Muscle of arm (tissue), 12 donors: ENCODE results near the gene ABLIM1. TPM values are rescaled to one million over a fixed set of nuclear protein-coding genes. Genes with fewer than 3 reads are reported as not detected.

Experiments
- DNase-seq: peaks from one replicate; pipeline ENCODE4 v3.0.0-alpha.2; 2013
- polyA plus RNA-seq, 12 donors: library from polyadenylated mRNA; unstranded; fragments of 120-200 nt; gene quantifications; one replicate each; pipeline ENCODE4 v1.2.1, GENCODE V29; 2013; ENCODE audit not compliant: insufficient read length in 12 of 12

The ABLIM1 gene
- polyA plus RNA-seq, 12 donors = 44.3 to 111 (median 60.8) TPM; not detected in 1

DNA sequence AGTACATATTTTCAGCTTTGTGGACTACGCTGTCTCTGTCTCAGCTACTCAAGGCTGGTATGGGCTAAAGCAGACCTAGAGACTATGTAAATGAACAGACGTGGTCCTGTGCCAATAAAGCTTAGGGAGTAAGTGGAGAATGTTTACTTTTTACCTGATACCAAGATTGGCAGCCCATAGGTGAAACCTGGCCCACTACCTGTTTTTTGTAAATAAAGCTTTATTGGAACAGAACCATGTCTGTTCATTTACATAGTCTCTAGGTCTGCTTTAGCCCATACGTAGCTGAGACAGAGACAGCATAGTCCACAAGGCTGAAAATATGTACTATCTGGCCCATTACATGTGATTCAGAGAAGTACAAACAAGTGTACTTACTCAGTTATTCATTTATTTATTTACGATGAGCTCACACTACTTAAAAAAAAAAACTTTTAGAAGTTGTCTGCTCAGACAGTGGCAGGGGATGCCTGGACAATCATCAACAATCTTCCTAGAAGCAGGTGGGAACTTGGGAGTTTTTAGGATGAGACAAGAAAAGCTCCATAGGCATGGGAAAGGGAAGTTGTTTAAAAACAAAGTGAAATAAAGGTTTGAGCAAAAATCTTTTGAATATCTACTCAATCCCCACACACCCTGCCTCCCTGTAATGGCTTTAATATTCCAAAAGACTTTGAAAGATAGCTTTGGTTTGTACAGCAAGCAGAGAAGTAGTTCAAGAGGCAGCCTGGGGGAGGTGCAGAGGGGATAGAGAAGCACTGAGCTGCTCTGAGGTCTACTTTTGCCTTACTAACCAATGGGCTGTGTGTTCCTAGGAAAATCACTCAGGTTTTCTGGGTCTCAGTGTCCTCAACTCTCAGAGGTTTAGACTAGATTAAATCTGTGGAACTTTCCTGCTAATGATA, 139.4 kb downstream of the ABLIM1 start:
- DNase-seq = no peak

DNA sequence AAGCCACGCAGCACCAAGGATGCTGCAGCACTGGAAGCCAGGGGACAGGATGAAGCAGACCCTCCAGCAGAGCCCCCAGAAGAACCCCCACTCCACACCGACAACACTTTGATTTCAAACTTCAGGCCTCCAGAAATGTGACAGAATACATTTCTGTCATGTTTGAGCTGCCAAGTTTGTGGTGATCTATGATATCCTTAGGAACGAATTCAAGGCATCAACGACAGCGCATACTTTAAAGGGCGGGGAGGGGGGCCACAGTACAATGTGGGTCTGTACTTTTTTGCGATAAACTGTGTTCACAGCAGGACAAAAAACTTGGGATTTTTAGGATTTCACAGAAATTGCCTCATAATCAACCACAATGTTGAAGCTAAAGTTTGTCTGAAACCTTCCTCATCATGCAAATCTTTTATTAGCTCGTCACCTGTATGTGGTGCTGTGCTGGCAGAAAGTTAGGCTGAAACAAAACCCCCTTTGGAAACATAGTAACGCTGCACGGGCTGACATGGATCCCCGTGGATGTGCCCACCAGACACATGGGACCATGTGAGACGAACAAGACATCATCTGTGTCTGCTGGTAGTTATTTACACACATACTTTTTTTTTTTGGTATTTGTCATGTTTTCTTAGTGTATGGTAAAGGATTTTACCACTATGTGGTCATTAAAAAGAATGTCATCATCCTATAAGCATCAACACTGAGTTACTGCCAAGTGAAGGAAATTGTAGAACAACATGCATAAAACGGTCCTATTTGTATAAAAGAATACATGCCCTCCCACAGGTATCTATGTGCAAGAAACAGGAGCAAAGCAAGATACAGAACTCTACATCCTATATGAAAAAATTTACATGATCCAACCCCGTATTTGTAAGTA, 140.5 kb downstream of the ABLIM1 start:
- no peak for DNase-seq

DNA sequence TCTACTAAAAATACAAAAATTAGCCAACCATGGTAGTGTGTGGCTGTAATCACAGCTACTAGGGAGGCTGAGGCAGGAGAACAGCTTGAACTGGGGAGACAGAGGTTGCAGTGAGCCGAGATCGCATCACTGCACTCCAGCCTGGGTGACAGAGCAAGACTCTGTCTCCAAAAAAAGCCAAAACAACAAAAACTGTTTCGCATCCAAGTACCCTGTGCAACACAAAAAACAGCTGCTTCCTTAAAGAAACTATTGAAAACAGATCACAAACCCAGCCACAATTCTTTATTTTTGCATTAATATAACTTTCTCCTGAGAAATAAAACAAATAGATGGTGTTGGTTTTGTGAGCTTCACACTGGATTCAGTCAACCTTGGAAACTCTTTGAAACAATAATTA, 141.7 kb downstream of the ABLIM1 start:
- no peak for DNase-seq

DNA sequence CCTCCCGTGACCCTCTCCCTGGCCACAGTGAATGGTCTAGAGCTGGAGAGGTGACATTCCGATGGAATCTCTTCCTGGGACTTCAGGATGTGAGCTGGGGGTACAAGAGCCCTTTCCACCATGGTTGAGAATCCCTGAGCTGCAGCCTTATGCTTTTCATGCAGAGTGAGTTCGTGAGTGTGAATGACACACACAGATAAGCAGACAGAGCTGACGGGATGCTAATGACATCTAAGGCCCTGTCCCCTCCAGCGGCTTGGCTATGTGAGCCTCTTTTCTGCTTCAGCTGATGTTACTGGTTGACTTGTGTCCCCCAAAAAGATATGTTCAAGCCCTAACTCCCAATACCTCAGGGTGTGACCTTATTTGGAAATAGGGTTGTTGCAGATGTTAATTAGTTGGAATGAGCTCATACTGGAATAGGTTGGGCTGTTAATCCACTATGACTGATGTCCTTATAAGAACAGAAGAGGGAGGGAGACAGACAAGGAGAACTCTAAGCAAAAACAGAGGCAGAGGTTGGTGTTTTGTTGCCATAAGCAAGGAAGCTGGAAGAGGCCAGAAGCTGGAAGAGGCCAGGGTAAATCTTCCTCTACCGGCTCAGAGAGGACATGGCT, 142.7 kb downstream of the ABLIM1 start:
- DNase-seq = no peak

DNA sequence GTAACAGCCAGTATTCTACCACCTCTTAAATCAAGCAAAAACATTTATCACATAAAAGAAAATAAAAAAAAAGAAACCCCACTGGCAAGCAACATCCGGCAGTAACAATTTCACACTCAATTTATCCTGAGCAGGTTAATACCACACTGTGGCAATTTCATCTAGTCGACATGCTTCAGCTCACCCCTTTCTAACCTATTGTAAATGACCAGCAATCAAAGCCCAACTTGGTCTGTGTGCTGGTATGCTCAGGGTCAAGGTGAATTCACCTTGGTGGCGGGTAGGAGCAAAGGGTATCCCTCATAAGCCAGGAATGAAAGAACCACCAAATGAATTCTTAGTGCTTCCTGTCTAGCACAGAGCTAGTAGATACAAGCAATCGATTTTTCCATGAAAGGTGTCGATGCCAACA, 144.7 kb downstream of the ABLIM1 start:
- no peak for DNase-seq

DNA sequence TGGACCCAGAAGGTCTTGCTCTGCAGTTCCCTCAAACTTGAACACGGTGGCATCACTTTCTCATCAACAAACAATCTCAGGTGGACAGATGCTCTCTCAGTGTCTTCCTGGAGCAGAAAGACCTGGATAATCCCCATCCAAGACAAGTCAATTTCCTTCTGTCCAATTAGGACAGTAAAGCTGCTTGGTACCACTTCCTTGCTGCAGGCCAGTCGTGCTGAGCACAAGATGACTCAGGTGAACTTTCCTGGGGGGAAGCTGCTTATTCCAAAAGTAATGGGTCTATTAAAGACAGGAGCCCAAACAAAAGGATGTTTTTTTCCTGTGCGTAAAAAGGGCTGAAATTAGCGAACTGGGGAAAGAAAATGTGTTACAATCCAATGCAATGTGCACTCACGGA, 146.2 kb downstream of the ABLIM1 start:
- no peak for DNase-seq

DNA sequence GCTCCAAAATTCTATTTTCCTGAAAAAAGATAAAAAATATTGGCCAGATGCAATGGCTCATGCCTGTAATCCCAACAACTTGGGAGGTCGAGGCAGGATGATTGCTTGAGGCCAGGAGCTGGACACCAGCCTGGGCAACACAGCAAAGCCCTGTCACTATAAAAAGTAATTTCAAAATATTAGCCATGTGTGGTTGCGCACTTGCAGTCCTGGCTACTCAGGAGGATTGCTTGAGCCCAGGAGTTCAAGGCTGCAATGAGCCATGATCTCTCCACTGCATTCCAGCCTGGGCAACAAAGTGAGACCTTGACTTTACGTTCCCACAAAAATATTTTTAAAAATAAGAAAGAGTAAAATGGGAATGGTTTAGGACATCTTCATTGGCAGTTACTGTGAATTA, 149.7 kb downstream of the ABLIM1 start:
- no peak for DNase-seq

DNA sequence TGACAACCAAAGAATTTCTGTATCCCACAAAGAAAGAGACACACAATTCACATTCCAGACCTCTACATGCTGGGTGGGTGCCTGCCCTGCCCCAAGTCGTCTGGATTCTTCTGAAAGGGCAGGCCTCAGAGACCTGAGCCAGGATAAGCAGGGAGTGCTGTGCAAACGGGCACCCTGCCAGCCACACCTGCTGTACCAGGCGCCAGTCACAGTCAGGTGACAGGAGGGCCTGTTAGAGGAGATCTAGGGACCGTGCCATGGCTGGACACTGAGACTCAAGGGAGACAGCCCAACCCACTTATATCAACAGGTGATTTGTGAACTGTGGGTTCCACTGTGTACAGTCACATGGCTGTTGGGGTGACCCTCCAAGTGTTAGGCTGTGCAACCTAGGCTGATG, 150.6 kb downstream of the ABLIM1 start:
- DNase-seq = no peak

DNA sequence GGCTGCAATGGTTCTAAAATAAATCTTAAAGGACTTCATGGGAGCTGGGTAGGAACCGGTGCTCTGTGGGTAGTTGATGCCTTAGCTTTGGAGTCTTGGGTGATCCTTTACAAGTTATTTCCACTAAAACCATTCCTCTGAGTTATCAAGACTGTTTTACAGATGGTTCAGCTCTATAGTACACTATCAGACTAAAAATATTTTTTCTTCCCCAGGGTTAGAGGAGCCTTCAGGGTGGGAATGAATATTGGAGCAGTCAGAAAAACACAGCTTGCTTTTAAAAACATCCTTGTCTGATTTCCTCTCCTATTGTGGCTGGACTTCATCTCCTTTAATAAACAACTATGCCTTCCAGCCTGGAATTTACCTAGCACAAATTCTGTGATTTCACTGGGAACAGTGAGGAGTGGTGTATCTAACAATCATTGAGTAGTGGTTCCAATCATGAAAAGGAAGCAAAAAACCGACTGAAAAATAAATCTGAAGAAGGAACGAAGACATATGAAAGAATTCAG, 151.1 kb downstream of the ABLIM1 start:
- no peak for DNase-seq

DNA sequence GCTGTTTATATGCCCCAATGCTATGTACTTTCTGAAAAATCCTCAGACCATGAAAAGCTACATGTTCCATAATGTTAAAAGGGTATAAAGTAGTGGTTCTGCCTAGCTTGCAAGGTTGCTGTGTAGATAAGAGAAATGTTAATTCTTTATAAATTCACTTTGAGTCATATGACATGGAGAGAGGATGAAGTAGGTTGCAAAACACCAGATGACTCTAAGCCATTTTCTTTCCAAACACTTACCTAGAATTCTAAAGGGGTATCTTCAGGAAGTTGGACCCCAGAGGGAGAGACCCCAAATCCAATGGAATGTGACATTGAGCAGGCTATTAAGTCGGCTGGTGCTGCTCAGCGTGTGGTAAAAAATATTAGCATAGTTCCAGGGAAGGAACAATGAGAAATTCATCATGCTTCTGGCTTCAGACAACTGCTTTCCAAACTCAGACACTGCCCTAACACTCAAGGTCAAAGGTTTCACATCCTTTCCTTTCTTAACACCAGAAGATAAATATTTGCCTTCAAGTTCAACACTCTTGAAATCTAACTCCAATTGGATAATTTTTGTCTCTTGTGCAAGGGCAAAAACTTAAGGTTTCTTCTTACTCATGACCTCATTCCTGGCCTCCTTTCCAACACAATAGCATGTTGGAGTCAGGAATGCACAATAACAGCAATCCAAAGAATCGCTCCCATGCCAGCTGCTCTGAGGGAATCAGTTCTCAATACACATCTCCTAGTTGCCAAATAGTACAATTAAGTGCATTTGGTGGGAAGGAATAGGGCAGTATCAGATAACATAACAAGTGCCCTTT, 153.1 kb downstream of the ABLIM1 start:
- DNase-seq = peak; percentile 82

DNA sequence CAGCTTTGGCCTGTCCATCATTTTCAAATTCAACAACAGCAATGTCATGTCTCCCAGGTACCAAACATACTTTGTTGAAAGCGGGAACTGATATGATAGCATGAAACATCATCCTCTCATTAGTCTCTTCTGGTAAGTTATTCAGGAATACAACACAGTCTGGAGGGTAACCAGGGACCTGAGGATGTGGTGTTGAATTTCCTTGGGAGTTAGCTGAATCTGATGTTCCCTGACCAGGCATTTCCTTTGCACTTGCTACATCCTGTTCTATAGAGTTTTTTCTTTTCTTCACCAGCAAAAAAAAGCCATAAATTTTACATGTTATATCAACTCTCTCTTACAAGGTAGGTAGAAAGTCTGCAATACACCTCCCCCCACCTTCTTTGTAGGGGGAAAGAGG, 156.0 kb downstream of the ABLIM1 start:
- DNase-seq = no peak

DNA sequence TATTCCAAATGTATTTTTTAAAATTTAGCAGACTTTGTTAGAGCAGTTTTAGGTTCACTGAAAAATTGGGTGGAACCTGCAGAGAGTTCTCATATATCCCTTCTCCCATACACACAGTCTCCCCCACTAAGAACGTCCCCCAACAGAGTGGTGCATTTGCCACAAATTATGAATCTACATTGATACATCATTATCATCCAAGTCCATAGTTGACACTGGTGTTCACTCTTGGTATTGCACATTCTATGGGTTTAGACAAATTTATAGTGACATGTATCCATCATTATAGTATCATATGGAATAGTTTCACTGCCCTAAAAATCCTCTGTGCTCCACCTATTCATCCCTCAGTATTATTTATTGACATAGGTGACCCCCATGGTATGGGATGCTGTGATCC, 156.4 kb downstream of the ABLIM1 start:
- no peak for DNase-seq

DNA sequence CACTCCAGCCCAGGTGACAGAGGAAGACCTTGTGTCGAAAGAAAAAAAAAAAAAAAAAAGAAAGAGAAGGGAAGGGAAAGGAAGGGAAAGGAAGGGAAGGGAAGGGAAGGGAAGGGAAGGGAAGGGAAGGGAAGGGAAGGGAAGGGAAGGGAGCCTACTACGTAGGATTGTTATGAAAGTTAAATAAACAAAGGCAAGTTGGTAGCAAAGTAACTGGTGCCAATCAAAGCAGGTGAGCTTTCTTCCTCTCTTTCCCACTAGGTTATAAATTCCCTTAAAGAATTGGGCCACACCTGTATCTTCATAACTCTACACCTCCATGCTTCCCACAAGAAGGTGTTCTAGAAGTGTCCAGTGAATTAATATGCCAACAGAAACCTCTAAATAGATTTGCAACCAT, 157.4 kb downstream of the ABLIM1 start:
- DNase-seq = no peak

DNA sequence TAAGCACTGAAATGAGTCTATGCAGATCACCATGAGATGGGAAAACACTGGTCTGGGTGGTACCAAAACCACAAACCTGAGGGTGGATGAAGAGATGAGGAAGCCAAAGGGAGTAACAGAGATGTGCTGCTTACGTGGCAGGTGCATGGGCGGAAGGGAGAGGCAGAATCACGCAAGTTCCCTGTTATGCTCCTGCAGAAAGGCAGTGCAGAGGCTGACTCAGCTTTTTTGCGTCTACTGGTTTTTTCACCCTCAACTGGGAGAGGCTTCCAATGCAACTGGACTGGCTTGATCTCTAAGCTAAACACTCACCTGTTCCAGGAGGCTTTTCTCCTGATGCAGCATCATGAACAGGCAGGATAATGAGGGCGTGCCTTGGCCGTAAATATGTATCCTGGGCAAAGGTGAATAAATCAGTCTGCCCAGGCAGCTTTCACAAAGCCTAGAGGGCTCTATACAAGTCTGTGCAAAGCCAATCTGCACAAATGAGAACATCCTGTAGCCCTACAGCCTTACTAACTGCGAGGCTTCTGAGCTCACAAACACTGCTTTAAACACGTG, 158.4 kb downstream of the ABLIM1 start:
- no peak for DNase-seq

DNA sequence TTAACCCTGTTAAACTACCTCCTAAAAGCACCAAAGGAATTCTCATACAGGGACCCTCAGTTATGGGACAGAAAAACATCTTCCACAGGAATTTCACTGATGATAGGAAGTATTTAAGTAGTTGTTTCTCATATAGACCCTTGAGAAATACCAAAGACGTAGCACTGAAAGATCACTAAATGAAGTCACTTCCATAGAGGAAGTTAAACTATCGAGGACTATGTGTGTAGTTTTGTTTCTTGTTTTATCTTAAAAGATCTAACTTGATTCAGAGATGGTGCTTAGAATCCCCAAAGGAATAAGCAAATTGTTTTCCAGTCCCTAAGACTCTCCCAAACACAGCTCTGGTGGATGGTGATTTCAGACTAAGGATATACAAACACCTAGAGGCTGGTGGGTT, 159.0 kb downstream of the ABLIM1 start:
- DNase-seq = no peak

DNA sequence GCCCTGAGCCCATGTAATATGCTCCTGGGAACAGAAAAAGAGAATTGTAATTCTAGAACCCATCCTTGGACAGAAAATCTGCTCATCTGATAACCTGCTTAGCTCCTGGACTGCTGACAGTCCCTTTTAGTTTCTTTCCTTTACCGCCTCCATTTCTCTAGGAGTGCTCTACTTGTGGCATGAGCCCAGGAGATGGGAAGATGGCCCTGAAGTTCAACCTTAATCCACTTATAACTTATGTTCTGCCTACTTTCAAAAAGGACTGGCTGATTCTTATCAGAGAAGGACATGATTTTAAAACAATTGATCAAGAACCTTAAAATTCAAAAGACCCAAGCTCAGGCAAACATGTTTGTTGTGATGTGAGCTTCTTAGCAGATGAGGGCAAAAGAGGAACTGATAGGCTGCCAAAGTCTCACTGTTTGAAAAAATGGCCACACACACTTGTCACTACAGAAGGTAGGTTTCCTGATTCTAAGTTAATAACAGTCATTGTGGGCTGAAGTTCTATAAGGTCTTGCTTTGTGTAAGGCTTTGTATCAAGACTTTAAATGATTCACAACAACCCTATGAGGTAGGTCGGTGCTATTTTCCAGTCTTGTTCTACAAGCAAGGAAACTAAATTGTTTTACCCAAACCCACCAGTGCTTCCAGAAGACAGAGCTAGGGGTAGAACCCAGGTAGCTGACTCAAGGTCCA, 159.5 kb downstream of the ABLIM1 start:
- no peak for DNase-seq

DNA sequence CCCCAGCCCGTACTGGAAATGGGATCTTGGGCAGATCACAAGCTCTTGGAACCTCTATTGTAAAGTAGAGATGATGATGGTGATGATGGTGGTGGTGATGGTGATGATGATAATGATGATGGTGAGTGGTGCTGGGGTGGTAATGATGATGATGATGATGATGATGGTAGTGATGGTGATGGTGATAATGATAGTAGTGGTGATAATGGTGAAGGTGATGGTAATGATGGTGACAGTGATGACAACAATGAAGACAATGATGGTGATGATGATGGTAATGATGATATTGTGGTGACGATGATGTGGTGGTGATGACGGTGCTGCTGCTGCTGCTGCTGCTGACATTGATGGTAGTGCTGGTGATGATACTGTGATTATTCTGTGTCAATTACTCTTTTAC, 162.8 kb downstream of the ABLIM1 start:
- no peak for DNase-seq

DNA sequence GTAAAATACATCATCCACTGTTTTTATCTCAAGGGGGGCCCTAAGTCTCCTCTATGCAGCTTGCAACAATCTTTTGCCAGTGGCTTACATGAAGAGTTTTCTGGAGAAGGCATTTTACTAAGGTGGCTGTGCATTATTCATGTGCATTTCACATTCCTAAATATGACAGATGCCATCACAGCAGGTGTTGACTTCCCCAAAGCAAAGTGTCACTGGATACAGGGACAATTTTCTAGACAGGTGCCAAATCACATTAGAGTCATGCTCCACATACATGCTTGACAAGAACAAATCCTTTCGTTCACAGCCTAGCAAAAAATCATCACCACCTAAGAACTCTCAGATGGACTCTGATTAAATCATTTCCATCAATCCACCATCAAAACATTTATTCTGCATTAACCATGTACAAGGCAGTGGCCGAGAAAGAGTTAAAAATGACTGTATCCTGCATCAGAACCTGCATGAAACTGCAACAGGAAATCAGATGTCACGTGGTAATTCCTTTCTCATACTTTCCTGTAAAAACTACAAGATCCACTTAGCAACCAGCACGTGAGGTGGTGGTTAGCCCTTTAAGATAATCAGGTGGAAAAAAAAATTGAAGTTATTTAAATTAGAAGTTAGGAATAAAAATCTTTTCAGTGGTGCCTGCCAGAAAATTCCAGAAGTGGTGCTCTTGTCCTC, 165.6 kb downstream of the ABLIM1 start:
- no peak for DNase-seq

DNA sequence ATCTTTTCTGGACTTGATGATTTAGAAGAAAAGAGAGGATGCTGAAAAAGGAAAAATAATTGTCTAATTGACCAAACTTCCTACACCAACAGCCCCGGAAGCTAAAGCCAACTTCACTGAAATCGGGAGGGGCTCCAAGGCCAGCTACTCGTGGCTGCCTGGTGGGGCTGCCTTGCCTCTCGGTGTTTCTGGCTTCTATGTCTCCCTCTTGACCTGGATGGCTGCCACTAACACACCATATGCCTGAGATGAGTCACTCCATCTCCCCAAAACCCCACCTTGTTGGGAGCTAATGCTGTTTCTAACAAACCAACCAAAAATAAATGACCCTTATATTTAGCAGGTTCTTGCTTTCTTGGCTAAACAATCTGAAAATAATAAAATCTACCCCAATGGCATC, 166.1 kb downstream of the ABLIM1 start:
- no peak for DNase-seq

DNA sequence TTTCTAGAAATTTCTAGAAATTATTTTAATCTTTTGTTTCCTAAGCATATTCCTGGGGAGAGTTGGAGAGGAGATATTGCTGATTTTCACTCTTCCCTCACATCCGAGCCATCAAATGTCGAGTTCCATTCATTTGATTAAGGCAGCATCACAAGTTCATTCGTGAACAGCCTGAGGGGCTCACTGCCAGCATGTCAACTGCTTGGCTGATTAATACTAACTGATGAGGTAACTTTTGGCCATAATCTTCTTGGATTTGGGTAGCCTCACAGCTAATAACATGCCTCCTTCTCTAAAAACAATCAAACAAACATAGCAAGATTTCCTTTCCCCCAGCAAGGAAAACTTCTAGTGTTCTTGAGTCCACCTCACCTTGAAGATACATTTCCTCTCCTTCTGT, 166.7 kb downstream of the ABLIM1 start:
- DNase-seq = peak; percentile 65
